PFSK-1 (cell line): ENCODE measurements around the gene CSNK1G3.

Source experiments
- FOXP2 ChIP-seq: optimal IDR thresholded peaks from 2 replicates; pipeline ENCODE3; 2011; ENCODE audit warnings: borderline replicate concordance, control low read depth, inconsistent platforms; ENCODE audit not compliant: insufficient read depth; ENCODE audit errors: extremely low read length, extremely low read depth
- POLR2AphosphoS5 ChIP-seq: IDR thresholded peaks from 2 replicates; pipeline ENCODE4 v1.6.1; 2012; ENCODE audit warnings: low read depth, mild to moderate bottlenecking, control low read depth, low read length, moderate library complexity
- SIN3A ChIP-seq: IDR thresholded peaks from 2 replicates; pipeline ENCODE4 v1.6.1; 2012; ENCODE audit warnings: mild to moderate bottlenecking, low read length, moderate library complexity, borderline replicate concordance; ENCODE audit not compliant: insufficient read depth
- TAF1 ChIP-seq: IDR thresholded peaks from 2 replicates; pipeline ENCODE4 v1.6.1; 2012; ENCODE audit warnings: low read length, control low read depth, borderline replicate concordance; ENCODE audit not compliant: insufficient read depth
- TF ChIP-seq, protein P1 (sequence below), 2 experiments: IDR thresholded peaks; 2 replicates each; pipeline versions ENCODE4 v1.6.1 to v1.8.0; 2011 to 2012; ENCODE audit warnings: low read depth in 2 of 2, low read length in 2 of 2, control low read depth in 1 of 2, inconsistent platforms in 1 of 2, mild to moderate bottlenecking in 1 of 2, moderate library complexity in 1 of 2; ENCODE audit not compliant: insufficient read depth in 1 of 2

CSNK1G3 gene

DNA sequence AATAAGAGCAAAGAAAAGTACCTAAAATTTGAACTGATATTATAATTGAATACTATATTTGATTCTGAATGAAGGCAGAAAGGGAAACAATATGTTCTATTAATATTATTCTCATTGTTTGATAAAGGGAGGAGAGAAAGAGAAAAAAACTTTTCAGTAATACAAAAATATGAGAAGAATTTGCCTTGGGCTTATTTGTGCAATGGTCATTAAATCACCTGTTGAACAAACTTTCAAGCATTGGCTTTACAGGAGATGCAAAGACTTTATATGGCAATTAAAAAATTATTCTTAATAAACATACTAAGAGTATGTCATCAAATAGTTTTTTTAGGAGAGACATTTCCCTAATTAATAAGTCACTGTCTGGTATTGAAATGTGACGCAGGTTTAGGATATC lies 85.0 kb downstream of the CSNK1G3 start:
- TF ChIP-seq TAF1 (no peak), SIN3A (no peak), FOXP2 (no peak), POLR2AphosphoS5 (no peak)
- TF ChIP-seq, protein P1, sequence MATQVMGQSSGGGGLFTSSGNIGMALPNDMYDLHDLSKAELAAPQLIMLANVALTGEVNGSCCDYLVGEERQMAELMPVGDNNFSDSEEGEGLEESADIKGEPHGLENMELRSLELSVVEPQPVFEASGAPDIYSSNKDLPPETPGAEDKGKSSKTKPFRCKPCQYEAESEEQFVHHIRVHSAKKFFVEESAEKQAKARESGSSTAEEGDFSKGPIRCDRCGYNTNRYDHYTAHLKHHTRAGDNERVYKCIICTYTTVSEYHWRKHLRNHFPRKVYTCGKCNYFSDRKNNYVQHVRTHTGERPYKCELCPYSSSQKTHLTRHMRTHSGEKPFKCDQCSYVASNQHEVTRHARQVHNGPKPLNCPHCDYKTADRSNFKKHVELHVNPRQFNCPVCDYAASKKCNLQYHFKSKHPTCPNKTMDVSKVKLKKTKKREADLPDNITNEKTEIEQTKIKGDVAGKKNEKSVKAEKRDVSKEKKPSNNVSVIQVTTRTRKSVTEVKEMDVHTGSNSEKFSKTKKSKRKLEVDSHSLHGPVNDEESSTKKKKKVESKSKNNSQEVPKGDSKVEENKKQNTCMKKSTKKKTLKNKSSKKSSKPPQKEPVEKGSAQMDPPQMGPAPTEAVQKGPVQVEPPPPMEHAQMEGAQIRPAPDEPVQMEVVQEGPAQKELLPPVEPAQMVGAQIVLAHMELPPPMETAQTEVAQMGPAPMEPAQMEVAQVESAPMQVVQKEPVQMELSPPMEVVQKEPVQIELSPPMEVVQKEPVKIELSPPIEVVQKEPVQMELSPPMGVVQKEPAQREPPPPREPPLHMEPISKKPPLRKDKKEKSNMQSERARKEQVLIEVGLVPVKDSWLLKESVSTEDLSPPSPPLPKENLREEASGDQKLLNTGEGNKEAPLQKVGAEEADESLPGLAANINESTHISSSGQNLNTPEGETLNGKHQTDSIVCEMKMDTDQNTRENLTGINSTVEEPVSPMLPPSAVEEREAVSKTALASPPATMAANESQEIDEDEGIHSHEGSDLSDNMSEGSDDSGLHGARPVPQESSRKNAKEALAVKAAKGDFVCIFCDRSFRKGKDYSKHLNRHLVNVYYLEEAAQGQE (IDR thresholded peaks at IDR 0.05; ENCODE audit: insufficient read depth in 1 of 2, low read depth in 2 of 2, low read length in 2 of 2), result no peak

DNA sequence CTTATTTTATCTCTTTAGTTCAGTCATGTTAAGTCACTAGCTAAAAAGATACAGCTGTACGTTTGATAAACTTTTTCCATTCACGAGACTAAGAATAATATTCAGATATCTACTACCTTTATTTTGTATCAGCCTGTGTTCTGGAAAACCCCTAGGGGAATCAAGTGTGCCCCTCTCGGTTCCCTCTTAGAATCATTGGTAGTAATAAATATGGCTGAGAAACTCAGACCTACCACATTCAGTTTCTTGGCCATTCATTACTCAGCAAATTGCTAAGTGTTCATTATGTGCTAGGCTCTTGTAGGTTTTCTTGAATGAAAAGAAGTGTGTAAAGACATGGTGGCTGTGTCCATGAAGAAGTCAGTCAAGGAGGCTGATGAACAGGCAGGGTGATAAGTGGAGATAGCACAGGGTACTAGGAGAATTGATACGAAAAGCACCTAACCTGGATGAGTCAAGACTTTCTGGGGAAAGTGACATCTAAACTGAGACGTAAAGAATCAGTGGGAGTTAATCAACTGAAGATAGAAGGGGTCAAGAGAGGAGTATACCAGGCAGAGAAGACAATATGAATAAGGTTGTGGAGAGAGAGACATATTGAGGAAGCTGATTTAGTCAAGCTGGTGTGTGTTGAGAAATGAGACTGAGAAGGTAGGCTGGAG lies 86.2 kb downstream of the CSNK1G3 start:
- TF ChIP-seq FOXP2 (no peak), TAF1 (no peak), SIN3A (no peak), POLR2AphosphoS5 (no peak)
- TF ChIP-seq, protein P1 (IDR thresholded peaks at IDR 0.05; ENCODE audit: insufficient read depth in 1 of 2, low read depth in 2 of 2, low read length in 2 of 2), result no peak

DNA sequence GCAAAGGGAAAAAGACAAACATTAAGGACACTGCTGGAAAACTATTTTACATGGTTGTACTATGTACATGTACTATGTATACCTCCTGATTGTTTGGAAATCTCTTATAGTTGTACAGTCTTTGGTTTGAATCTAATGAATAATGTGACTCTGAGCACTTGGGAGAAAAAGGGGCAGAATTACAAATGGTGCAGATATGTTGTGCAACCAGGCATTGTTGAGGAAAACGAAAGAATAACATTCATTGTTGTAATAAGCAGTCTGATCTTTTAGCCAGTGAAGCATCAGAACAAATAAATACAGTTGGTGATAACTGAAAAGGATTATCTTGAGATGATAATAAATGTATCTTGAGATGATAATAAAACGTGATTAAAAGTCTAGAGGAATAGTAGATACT lies 87.2 kb downstream of the CSNK1G3 start:
- no peak for TF ChIP-seq FOXP2
- TF ChIP-seq TAF1, result no peak
- TF ChIP-seq POLR2AphosphoS5, result no peak
- TF ChIP-seq, protein P1 (IDR thresholded peaks at IDR 0.05; ENCODE audit: insufficient read depth in 1 of 2, low read depth in 2 of 2, low read length in 2 of 2), result no peak

DNA sequence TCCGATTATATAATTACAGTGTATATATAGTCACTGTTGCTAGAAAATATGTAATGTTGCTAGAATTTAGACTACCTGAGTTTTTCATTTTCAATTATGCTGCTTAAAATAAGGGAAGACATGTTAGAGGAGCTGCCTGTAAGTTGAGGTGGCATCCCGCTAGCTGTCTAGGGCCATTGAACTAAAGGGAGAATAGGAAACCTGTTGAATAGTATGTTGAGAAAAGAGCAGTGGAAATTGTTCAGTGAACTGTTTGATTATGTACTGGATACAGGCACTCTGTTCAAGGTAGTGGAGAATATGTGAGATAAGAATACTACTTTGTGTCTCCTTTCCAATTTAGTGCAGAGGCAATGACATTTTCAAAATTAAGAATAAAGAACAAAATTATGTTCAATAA lies 89.6 kb downstream of the CSNK1G3 start:
- TF ChIP-seq POLR2AphosphoS5, result no peak
- TF ChIP-seq, protein P1 (IDR thresholded peaks at IDR 0.05; ENCODE audit: insufficient read depth in 1 of 2, low read depth in 2 of 2, low read length in 2 of 2), result no peak
- TF ChIP-seq TAF1, result no peak
- no peak for TF ChIP-seq FOXP2
- TF ChIP-seq SIN3A, result no peak
